ENCODE measurements around the gene LPP. TPM values are rescaled to one million over a fixed set of nuclear protein-coding genes. Genes with fewer than 3 reads are reported as not detected.
A peak's percentile ranks its signal among the peaks of the same experiment; 100 is the strongest.

LPP gene
- total RNA-seq, 6 experiments from 2014 or later = 41.5 to 90.5 (median 69.5) TPM

- H3K4me1 ChIP-seq = peaks cover 0 to 14% (median 4%) of the 10 kb centered on the region in 4 donors
- no peaks in the 10 kb centered on the region for H3K9me3 ChIP-seq
- intact Hi-C loops (cut with DNase I) = no loop called here
- H3K27ac ChIP-seq = no peak overlapping the region
- no peak for DNase-seq
- TF ChIP-seq CTCF (IDR thresholded peaks at IDR 0.05) (no peak), POLR2A (IDR thresholded peaks at IDR 0.05) (no peak)
- ATAC-seq = peak in 2 of 4 donors; percentile 18 to 30
- H3K4me3 ChIP-seq = no peak overlapping the region
- no peaks in the 10 kb centered on the region for H3K27me3 ChIP-seq
- no peaks in the 10 kb centered on the region for H3K36me3 ChIP-seq
These were observed 226.8 kb downstream of the LPP start for GRCh38 chr3:188380722-188381121.

- WGBS (ENCODE audit: insufficient coverage, low coverage, low lambda C conversion rate, missing lambda C conversion rate) = 32% methylated on average over 3 of the region's 3 CpGs
- DNase-seq (no peak), ATAC-seq (peak in 3 of 4 donors; percentile 36 to 68 (median 43))
- no peaks in the 10 kb centered on the region for H3K9me3 ChIP-seq
- no peak overlapping the region for H3K27ac ChIP-seq
- intact Hi-C loops (cut with DNase I) = no loop called here
- no peaks in the 10 kb centered on the region for H3K27me3 ChIP-seq
- H3K36me3 ChIP-seq = no peaks in the 10 kb centered on the region
- TF ChIP-seq CTCF (IDR thresholded peaks at IDR 0.05) = no peak
- no peak for TF ChIP-seq POLR2A (IDR thresholded peaks at IDR 0.05)
- peaks cover 0 to 14% (median 4%) of the 10 kb centered on the region in 4 donors for H3K4me1 ChIP-seq
- H3K4me3 ChIP-seq = no peak overlapping the region
These were observed 229.8 kb downstream of the LPP start for GRCh38 chr3:188383748-188384147.

GRCh38 chr3:188385295-188385694 lies 231.3 kb downstream of the LPP start:
- H3K9me3 ChIP-seq = no peaks in the 10 kb centered on the region
- H3K27ac ChIP-seq = no peak overlapping the region
- intact Hi-C loops (cut with DNase I) = no loop called here
- no peaks in the 10 kb centered on the region for H3K27me3 ChIP-seq
- WGBS (ENCODE audit: insufficient coverage, low coverage, low lambda C conversion rate, missing lambda C conversion rate) = 50% methylated on average over 4 of the region's 4 CpGs
- H3K4me3 ChIP-seq = no peak overlapping the region
- H3K36me3 ChIP-seq = no peaks in the 10 kb centered on the region
- no peak for DNase-seq
- peaks cover 0 to 25% (median 9%) of the 10 kb centered on the region in 4 donors for H3K4me1 ChIP-seq
- peak in 3 of 4 donors; percentile 29 to 58 (median 42) for ATAC-seq
- TF ChIP-seq CTCF (IDR thresholded peaks at IDR 0.05) (no peak), POLR2A (IDR thresholded peaks at IDR 0.05) (no peak)

- Histone ChIP-seq H3K27ac (peak overlapping the region in 2 of 3 donors; percentile 11 to 18), H3K4me1 (peaks cover 0 to 30% (median 13%) of the 10 kb centered on the region in 4 donors), H3K27me3 (no peaks in the 10 kb centered on the region), H3K9me3 (no peaks in the 10 kb centered on the region), H3K4me3 (no peak overlapping the region), H3K36me3 (no peaks in the 10 kb centered on the region)
- no peak for TF ChIP-seq POLR2A (IDR thresholded peaks at IDR 0.05)
- TF ChIP-seq CTCF (IDR thresholded peaks at IDR 0.05) = no peak
- ATAC-seq (peak; percentile 63 to 75 (median 70)), DNase-seq (peak in 1 of 3 donors; percentile 55)
- intact Hi-C loops (cut with DNase I) = no loop called here
- WGBS (ENCODE audit: insufficient coverage, low coverage, low lambda C conversion rate, missing lambda C conversion rate) = 63% methylated on average over 5 of the region's 5 CpGs
These were observed 235.9 kb downstream of the LPP start for GRCh38 chr3:188389711-188390342.

Data from right lobe of liver (tissue), 6 donors.